ENCODE data around the gene BATF.

Gene BATF

DNA sequence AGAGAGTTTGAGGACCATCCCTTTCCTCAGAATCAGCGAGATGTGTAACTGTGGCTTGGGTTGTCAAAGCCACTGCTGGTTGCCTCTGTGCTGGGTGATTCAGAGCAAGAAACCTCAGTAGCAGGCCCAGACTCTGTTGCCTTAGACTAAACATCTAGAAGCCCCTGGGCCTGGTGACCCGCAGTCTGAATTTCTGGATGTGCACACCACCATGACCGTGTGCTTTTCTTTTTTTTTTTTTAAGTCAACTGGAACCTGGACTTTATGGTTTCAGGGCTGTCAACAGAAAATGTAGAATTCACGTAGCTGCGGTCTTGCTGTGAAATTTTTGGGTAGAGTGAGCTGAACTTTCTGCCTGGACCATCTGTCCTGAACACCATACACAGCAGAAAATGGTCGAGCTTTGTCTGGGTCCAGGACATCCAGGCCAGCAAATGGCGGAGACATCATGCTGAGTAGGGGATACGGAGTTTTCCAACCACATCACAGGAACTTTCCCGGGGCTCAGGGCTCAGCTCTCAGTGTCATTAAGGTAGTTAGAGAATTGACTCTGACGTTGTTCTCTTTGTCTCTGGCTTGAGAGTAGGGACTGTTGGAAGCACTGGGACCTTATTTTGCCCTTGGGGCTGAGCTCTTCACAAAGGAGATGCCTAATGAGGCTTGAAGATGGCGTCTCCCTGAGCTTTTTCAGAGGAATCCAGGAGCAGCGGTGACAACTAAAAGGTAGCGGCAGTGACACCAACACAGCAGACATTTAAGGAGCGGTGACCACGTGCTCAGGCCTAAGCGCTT is 23.0 kb upstream of the BATF start:
- peak; percentile 90 for FAIRE-seq
- DNase-seq (ENCODE audit: extremely low spot score, insufficient read length, low read depth), result no peak

DNA sequence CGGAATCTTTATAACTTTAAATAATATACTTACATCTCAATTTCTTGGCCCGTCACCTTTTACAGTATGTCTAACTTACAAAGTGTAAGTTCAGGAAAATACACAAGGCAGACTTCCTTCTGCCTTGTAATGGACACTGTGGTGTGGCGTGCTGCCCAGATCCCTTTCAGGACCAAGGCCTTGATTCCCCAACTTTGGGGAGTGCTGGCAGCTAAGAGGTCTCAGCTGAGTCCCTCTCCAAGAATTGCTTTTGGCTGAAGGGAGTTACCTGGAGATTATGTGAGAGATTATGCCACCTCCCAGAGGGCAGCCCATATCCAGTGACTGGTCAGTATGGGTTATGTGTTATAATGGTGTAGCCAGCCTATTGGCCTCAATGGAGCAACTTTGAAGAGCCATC is 21.2 kb upstream of the BATF start:
- DNase-seq (ENCODE audit: extremely low spot score, insufficient read length, low read depth), result no peak
- no peak for FAIRE-seq

DNA sequence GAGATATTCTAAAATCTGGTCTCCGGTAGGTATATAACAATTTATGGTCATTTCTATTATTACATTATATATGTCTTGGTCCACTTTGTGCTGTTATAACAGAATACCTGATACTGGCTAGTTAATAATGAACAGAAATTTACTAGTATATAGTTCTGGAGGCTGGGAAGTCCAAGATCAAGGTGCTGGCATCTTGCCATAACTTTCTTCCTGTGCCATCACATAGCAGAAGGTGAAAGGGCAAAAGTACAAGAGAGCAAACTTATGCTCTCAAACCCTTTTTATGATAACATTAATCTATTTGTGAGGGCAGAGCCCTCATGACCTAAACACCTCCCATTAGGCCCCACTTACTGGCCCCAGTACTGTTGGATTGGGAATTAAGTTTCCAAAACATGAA is 17.9 kb upstream of the BATF start:
- DNase-seq (ENCODE audit: extremely low spot score, insufficient read length, low read depth), result no peak
- peak; percentile 45 for FAIRE-seq

DNA sequence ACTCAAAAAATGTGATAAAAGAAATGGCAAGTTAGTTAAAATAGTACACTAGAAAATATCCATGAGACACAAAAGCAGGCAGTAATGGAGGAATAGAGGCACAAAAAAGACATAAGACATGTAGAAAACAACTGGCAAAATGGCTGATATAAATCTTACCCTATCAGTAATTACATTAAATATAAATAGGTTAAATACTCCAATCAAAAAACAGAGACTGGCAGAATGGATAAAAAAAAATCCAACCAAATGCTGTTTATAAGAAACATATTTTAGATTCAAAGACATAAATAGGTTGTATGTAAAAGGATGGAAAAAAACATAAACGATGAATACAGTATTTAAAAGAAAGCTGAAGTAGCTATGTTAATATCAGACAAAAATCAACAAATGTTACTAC is 15.3 kb upstream of the BATF start:
- no peak for FAIRE-seq
- no peak for DNase-seq (ENCODE audit: extremely low spot score, insufficient read length, low read depth)

DNA sequence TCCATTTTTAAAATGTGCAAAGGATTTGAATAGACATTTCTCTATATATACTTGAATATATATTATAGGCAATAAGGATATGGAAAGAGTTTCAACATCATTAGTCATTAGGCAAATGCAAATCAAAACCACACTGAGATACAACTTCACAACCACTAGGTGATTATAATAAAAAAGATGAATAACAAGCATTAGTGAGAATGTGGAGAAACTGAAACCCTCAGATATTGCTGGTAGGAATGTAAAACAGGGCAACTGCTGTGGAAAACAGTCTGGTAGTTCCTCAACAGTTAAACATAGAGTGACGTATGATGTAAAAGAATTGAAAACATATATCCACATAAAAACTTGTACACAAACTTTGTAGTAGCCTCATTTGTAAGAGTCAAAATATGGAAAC is 11.7 kb upstream of the BATF start:
- peak; percentile 26 for FAIRE-seq
- DNase-seq (ENCODE audit: extremely low spot score, insufficient read length, low read depth), result no peak

DNA sequence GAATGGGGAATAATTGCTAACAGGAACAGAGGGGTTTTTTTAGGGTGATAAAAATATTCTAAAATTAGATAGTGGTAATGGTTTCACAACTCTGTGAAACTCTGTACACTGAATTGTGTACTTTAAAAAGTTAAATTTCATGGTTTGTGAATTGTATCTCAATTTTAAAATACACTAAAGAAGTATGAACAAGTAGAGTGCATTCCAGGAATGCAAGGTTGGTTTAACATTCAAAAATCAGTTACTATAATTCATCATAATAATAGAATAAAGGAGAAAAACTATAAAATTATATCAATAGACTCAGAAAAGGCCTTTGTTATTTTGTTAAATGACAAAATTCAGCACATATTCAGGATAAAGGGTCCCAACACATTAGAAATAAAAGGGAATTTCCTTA is 11.1 kb upstream of the BATF start:
- FAIRE-seq (no peak), DNase-seq (ENCODE audit: extremely low spot score, insufficient read length, low read depth) (no peak)

DNA sequence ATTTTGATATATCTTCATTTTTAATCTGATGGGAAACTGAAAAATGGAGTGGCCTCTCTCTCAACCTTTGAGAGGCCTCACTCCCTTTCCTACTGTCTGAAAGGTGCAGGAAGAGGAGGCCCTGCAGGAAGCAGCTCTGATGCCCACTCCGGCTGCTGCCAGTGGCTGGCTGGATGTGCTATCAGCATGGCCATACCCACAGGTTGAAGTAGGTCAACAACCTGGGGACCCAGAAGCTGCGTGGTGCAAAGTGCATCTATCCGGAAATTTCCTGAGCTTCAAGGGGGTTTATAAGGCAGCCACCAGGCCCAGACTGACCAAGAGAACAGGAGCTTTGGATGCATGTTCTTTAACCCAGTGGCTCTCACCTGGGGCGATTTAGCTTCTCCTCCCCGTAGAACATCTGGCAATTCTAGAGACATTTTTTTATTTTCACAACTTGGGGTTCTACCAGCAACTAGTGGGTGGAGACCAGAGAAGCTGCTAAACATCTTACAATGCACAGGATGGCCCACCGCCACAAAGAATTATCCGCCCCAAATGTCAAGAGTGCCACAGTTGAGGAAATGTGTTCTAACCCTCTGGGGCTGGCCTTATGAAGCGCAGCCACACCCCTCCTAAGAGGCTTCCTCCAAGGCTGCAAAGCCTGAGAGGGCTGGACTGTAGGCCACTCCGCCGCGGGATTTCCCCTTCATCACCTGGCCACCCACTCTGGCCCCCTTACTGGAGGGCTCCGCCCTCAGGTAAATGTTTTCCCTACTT is 8.2 kb upstream of the BATF start:
- FAIRE-seq (peak; percentile 95), DNase-seq (ENCODE audit: extremely low spot score, insufficient read length, low read depth) (no peak)

DNA sequence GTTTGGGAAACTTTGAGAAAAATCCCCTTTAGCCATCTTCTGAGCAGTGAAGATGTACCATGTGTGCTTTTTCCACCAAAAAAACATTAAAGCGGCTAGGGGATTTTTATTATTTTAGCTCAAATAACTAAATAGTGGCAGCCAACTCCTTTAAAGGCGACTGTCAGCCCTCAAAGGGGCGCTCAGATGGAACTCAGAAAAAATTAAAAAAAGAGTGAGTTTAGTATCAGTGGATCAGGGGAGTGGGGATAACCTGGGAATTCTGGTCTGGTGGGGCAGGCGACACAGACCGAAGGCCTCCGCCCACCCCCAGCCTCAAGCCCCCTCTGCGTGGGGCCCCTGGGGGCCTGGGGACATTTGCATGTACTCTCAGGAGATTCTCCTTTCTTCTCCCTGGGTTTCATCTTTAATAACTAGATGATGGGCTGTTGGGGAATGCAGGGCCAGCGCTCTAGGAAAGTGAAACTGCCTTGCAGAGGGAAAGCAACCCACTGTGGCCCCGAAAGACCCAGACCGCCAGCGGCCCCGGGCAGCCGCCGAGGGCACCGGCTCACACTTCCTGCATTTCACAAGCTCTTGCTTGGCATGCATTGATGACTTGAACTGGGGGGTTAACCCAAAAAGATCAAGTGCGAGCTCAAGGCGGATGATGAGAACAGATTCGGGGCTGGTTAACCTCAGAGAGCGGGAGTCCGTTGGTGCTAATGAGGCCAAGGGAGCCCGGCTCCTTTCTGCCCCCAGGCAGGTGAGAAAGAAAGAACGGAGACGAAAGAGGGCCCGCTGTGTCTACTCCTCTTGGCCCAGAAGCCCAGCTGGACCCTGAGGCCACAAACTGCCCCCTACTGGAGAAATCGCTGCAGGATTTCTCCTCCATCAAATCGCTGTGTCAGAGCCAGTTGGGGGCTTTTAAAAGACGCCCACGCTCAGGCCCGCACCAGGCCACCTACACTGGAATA is 7.3 kb upstream of the BATF start:
- DNase-seq (ENCODE audit: extremely low spot score, insufficient read length, low read depth) (no peak), FAIRE-seq (no peak)

DNA sequence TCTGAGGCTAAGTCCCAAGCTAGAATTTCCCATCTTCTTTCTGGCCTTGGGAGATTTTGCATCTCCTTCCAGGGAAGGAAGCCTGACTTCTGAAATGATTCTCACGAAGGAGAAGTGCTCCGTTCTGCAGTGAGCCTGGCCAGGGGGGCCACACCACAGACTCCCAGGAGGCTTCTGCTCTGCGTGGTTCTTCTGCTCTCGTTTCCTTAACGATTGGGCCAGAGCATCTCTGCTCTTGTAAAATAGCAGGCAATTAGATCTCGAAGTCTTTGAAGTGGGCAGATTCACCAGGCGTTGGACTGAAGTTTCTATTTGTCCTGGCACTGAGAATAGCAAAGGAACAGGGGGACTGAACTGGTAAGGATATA is 6.7 kb upstream of the BATF start:
- no peak for FAIRE-seq
- no peak for DNase-seq (ENCODE audit: extremely low spot score, insufficient read length, low read depth)

DNA sequence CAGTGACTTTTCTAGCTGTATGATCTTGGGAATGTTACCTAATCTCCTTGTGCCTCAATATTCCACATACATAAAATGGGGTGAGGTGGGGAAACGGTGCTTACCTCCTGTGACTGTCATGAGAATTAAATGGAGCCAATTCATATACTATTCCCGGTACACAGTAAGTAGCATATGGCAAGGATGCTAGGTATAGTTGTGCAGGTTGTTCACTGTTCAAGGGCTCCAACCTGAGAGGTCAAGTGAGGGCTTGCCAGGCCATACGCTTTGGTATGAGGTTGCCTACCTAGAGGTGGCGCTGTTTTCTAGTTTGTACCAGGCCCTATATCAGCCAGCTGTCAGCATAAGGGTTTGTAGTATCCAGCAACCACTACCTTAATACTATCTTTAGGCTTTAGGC is 3.6 kb upstream of the BATF start:
- FAIRE-seq (peak; percentile 84), DNase-seq (ENCODE audit: extremely low spot score, insufficient read length, low read depth) (no peak)

DNA sequence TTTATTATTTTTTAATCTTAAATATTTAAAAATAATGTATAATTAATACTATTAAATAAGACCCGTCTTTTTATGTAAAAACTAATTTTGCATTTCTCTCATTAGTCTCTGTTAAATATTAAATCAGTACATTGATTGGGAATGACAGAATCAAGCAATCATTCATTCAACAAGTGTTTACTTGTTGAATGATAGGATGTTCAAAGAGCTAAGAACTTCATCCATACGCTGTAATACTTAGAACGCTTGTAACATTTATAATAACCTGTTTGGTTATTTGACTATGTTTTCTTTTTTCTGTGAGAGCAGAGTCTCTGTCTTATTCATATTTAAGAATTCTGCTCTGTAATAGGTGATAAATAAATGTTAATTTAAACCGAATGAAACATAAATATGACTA is 2.9 kb upstream of the BATF start:
- DNase-seq (ENCODE audit: extremely low spot score, insufficient read length, low read depth), result no peak
- FAIRE-seq, result no peak

DNA sequence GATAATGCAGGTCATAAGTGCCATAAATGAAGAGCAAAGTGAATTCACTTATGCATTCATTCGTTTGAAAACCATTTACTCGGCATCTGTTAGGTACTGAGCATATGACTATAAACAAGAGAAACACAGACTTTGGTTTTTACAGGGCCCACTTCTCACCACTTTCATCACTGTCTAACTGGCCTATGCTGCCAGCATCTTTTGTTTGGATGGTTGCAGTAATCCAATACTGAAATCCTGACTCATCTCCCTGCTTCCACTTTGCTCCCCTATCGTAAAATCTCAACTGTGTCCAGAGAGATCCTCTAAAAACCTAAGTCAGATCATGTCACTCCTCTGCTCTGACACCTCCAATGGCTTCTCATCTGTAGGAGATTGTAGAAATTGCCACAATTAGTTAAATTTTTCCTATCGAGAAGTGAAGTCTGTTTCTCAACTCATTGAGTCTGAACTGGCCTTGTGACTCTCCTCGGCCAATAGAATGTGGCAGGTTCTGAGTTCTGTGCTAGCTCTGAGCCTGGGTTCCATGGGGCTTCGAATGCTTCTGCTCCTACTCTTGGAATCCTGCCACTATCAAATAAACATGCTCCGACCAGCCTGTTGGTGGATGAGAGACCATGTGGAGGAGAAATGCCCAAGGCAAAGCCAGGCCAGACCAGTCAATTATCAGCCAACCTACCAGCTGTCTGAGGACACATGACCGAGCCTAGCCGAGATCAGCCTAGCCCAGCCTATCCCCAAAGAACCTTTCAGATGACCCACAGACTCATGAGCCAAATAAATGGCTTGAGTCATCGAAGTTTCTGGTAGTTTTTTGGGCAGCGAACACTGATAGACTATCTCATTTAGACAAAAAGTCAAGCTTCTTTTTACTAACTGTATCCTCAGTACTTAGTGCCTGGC is 2.2 kb upstream of the BATF start:
- DNase-seq (ENCODE audit: extremely low spot score, insufficient read length, low read depth) (no peak), FAIRE-seq (peak; percentile 5)

DNA sequence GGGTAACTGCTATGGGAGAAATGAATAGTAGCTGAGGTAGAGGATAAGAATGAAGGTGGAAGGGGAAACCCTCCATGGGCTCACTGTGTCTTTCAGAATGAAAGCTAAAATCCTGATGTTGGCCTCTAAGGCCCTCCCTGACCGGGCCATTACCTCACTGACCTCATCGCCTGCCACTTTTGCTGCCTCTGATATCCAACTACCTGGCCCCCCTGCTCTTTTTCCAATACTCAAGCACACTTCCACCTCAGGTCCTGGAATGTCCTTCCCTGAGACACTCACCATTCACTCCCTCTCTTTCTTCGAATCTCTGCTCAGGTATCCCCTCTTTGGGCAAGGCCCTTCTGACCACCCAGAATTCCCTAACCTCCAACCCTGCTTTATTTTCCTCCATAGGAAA is 1.4 kb upstream of the BATF start:
- DNase-seq (ENCODE audit: extremely low spot score, insufficient read length, low read depth) (no peak), FAIRE-seq (no peak)

DNA sequence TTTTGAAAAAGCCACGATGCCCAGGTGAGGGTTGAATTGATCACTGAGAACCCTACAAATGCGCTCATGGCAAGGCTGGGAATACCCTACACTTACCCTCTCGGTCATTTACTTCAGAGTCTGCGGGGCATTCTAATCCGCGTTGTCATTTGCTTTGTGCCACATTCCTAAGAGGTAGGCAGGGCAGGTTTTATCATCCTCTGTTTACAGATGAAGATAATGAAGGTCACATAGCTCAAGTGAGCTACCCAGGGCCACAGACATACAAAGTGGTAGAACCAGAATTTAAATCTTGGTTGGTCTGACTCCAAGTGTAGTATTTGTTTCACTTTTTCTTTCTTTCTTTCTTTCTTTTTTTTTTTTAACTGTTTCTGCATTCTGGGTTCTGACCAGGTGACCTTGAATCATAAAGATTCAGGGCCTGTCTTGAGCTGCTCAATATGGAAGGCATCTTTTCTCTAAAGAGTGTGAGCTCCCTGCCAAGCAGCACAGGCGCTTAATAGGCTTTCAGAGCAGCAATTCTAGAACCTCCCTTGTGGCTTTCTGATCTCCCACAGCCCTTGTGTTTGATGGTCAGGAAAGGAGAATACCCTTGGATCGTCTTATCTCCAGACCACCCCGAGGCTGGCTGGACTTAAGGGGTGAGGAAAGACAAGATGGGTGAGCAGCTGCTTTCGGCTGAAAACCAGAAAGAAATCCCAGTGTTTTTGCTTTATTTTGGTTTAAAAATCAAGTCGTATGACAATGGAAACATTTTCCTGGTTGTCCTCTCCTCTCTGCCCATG is 662 bp upstream of the BATF start:
- peak; percentile 24 for FAIRE-seq
- no peak for DNase-seq (ENCODE audit: extremely low spot score, insufficient read length, low read depth)

DNA sequence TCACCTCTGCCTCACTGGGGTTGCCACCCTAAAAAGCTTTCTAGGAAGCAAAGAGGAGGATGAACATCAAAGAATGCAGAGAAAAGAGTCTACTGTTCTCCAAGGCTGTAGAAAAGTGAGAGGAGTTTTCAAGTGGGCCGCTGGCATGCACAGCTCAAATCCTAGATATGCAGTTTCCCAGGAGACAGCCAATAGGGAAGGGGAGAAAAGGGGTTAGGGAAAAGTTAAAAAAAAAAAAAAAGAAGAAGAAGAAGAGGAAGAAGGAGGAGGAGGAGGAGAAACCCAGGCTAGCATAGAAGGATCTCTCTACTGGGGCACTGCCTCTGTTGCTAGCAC is 682 bp downstream of the BATF start:
- FAIRE-seq (no peak), DNase-seq (ENCODE audit: extremely low spot score, insufficient read length, low read depth) (no peak)

DNA sequence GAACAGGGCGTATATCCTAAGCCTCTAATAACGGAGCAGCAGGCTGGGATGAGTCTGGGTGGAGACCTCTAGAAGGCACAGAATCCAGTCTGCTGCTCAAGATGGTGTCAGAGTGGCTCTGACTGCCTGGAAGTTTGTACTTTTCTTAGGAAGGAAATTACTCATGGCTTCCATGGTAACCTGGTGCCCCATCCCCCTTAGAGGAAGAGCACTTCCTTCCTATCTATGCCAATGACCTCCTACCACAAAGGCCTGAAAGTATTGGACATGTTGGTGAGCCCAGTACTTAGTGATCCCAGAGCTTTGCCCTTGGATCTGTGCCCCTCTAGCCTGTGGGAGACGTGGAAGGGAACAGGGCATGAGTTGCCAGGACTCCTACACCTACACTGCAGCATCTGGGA is 1.5 kb downstream of the BATF start:
- FAIRE-seq (peak; percentile 70), DNase-seq (ENCODE audit: extremely low spot score, insufficient read length, low read depth) (no peak)

DNA sequence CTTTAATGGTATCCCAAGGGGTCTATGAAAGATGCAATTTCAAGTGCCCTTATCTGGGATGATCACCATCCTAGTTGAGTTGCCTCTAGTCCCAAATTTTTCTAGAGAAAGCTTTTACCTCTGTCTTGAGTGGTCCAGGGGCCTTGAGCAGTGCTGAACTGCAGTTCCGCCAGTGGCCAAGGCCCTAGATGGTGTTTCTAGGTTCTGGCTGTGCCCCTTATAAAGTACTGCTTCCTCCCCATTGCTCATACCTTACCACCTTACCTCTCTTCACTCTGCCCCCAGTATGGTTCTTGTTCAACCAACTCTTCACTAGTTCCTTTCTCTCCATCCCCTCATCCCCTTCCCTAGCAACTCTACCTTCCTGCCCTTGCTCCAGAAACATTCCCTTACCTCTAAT is 3.7 kb downstream of the BATF start:
- no peak for DNase-seq (ENCODE audit: extremely low spot score, insufficient read length, low read depth)
- no peak for FAIRE-seq

DNA sequence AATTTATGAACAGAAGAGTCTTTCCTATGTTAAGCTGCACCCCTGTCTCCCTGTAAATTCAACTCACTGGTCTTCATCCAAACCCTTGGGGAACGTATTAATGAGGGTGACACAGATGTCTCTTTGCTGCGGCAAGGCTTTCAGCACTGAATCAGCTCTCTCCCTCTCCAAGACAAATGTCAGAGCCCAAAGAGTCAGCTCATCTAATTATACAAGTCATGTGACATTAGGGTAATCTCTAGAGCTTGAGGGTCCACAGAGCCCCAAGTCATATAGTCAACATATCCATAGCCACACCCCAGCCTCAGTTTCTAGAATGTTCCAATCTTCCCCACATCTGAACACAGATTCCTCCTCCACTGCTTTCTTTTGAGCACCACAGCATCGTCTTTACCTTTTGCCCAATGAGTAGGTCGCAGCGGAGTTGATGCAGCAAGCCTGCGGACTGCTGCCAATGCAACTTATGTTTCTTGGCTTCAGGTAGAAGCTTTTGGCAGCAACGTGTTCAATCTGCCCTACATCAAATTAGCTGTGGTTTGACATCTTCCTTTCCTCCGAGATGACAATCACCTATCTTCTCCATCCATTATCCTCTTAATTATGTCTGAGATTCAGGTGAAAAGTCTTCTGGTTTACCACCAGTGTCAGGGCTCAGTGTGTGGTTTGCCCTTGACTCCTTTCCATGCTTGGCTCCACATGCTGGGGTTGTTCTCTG is 5.3 kb downstream of the BATF start:
- no peak for DNase-seq (ENCODE audit: extremely low spot score, insufficient read length, low read depth)
- peak; percentile 57 for FAIRE-seq

All from GM18507 (cell line).